Measurements from ENCODE around the gene OR10A4. TPM values are rescaled to one million over a fixed set of nuclear protein-coding genes. Genes with fewer than 3 reads are reported as not detected.

OR10A4 gene, protein sequence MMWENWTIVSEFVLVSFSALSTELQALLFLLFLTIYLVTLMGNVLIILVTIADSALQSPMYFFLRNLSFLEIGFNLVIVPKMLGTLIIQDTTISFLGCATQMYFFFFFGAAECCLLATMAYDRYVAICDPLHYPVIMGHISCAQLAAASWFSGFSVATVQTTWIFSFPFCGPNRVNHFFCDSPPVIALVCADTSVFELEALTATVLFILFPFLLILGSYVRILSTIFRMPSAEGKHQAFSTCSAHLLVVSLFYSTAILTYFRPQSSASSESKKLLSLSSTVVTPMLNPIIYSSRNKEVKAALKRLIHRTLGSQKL
- not detected in 2 replicates for total RNA-seq (2016; rRNA removed; fragmentation: Illumina TruSeq; extraction: Trizol)
- not detected in 2 replicates for total RNA-seq (2016; cell fraction: cytosol; rRNA removed; fragmentation: Illumina TruSeq; extraction: Trizol; ENCODE audit: low read depth)
- not detected in 2 replicates for total RNA-seq (2016; cell fraction: insoluble cytoplasmic fraction; rRNA removed; fragmentation: Illumina TruSeq; extraction: Trizol)
- not detected in 2 replicates for total RNA-seq (2016; cell fraction: membrane; rRNA removed; fragmentation: Illumina TruSeq; extraction: Trizol)
- not detected in 2 replicates for total RNA-seq (2016; cell fraction: nucleus; rRNA removed; fragmentation: Illumina TruSeq; extraction: Trizol)
- polyA plus RNA-seq (2011; rRNA removed) = not detected in 2 replicates
- not detected in 2 replicates for polyA plus RNA-seq (2011; cell fraction: cytosol; rRNA removed)
- polyA plus RNA-seq (2011; cell fraction: nucleus; rRNA removed) = not detected in 2 replicates
- not detected in 2 replicates for polyA plus RNA-seq (2012)
- polyA plus RNA-seq (2016; cell fraction: cytosol; fragmentation: Illumina TruSeq; extraction: Trizol; ENCODE audit: low read depth) = not detected in 2 replicates
- polyA plus RNA-seq (2016; cell fraction: insoluble cytoplasmic fraction; fragmentation: Illumina TruSeq; extraction: Trizol; ENCODE audit: low read depth) = not detected in 2 replicates
- not detected in 2 replicates for polyA plus RNA-seq (2016; cell fraction: membrane; fragmentation: Illumina TruSeq; extraction: Trizol; ENCODE audit: low read depth)
- not detected in 2 replicates for polyA plus RNA-seq (2016; cell fraction: nucleus; fragmentation: Illumina TruSeq; extraction: Trizol; ENCODE audit: insufficient read depth, low read depth)
- not detected in 2 replicates for polyA minus RNA-seq (2011; rRNA and poly(A)+ RNA removed; ENCODE audit: low replicate concordance)
- polyA minus RNA-seq (2011; cell fraction: cytosol; rRNA and poly(A)+ RNA removed) = not detected in 2 replicates
- polyA minus RNA-seq (2011; cell fraction: nucleus; rRNA and poly(A)+ RNA removed) = not detected in 2 replicates
- not detected for Bru-seq, nascent RNA
- BruChase-seq, experiment 1, labeled RNA remaining after a 6-hour chase = not detected
- not detected for BruChase-seq, experiment 2, labeled RNA remaining after a 2-hour chase
- long read RNA-seq, experiment 1 = 0 reads
- long read RNA-seq, experiment 2 = 0 reads

DNA sequence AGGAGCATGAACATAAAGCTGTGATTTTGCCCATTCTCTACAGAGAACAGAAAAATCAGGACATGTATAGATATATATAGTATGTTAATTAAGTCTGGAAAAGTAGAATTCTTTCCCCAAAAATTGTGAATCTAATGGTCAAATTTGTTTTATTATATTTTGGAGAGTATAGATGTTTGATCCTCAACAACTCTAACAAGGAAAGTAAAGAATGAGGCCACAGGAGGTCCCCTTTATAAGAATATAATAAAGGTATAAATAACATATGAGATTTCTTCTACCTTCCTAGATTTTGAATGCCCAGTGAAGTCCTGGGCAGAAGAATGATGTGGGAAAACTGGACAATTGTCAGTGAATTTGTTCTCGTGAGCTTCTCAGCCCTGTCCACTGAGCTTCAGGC lies at the start of gene OR10A4:
Gene OR10A4, plus strand, starts transcription at position 301 of the 400 bp plus-strand sequence. Its CDS starts 23 bp downstream, at position 324.
- 0% methylated on average over 1 of the region's 1 CpG for WGBS (ENCODE audit: low lambda C conversion rate)
- no peaks in the 10 kb centered on the region for H3K9me3 ChIP-seq (ENCODE audit: low read length)
- H3K79me2 ChIP-seq (ENCODE audit: insufficient read depth, low read length) = no peaks in the 10 kb centered on the region
- no peaks in the 10 kb centered on the region for H4K20me1 ChIP-seq (ENCODE audit: insufficient read depth, low read length)
- in situ Hi-C loops (cut with HindIII; ENCODE audit: extremely low pct_ligation_motif_present, low pct_unique_long_range_greater_than_20kb) = no loop called here
- H3K27ac ChIP-seq (ENCODE audit: extremely low read length, insufficient read depth, low read length) = no peak within 1 kb of the TSS
- DNase-seq (ENCODE audit: low spot score) (no peak), ATAC-seq (no peak), FAIRE-seq (no peak)
- ChIA-PET CTCF (ENCODE audit: low intra/inter-chr PET ratio, low total read pairs) (no interaction called here), POLR2A (no interaction called here)
- H3K4me1 ChIP-seq (ENCODE audit: insufficient read depth, low read length) = no peaks in the 10 kb centered on the region
- no peak within 1 kb of the TSS for H3K4me3 ChIP-seq (replicated peaks in 1 of 3; ENCODE audit: insufficient read depth in 1 of 3, low read depth in 2 of 3, low read length in 3 of 3)
- H3K9ac ChIP-seq (ENCODE audit: insufficient read depth, low read depth, low read length) = no peak within 1 kb of the TSS
- intact Hi-C loops (cut with micrococcal nuclease; ENCODE audit: unreplicated experiment) = no loop called here
- no peaks in the 10 kb centered on the region for H3K36me3 ChIP-seq (replicated peaks in 1 of 2; ENCODE audit: control insufficient read depth in 1 of 2, insufficient read depth in 2 of 2, low read length in 2 of 2)
- TF ChIP-seq, protein P1, sequence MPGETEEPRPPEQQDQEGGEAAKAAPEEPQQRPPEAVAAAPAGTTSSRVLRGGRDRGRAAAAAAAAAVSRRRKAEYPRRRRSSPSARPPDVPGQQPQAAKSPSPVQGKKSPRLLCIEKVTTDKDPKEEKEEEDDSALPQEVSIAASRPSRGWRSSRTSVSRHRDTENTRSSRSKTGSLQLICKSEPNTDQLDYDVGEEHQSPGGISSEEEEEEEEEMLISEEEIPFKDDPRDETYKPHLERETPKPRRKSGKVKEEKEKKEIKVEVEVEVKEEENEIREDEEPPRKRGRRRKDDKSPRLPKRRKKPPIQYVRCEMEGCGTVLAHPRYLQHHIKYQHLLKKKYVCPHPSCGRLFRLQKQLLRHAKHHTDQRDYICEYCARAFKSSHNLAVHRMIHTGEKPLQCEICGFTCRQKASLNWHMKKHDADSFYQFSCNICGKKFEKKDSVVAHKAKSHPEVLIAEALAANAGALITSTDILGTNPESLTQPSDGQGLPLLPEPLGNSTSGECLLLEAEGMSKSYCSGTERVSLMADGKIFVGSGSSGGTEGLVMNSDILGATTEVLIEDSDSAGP (CRISPR knock-in tag; IDR thresholded peaks at IDR 0.05; ENCODE audit: borderline replicate concordance) = no peak
- no peak for TF ChIP-seq MEF2D (CRISPR knock-in tag; IDR thresholded peaks at IDR 0.05)
- no peak for TF ChIP-seq FOSL2 (CRISPR knock-in tag; IDR thresholded peaks at IDR 0.05)
- TF ChIP-seq, protein P2, sequence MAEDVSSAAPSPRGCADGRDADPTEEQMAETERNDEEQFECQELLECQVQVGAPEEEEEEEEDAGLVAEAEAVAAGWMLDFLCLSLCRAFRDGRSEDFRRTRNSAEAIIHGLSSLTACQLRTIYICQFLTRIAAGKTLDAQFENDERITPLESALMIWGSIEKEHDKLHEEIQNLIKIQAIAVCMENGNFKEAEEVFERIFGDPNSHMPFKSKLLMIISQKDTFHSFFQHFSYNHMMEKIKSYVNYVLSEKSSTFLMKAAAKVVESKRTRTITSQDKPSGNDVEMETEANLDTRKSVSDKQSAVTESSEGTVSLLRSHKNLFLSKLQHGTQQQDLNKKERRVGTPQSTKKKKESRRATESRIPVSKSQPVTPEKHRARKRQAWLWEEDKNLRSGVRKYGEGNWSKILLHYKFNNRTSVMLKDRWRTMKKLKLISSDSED (CRISPR knock-in tag; IDR thresholded peaks at IDR 0.05) = no peak
- TF ChIP-seq FOXO1 (CRISPR knock-in tag; IDR thresholded peaks at IDR 0.05) = no peak
- no peak for TF ChIP-seq ZNF205 (CRISPR knock-in tag; IDR thresholded peaks at IDR 0.05)
- TF ChIP-seq SUZ12 (IDR thresholded peaks at IDR 0.05; ENCODE audit: low read depth, low read length) = no peak
- no TSS peak for BruUV-seq (replicated peaks)
- no peak within 1 kb of the TSS for H3K4me2 ChIP-seq (ENCODE audit: low read depth, low read length)
- no peaks in the 10 kb centered on the region for H3K27me3 ChIP-seq (ENCODE audit: control insufficient read depth in 1 of 2, insufficient read depth in 2 of 2, low read length in 2 of 2)
- no peak within 1 kb of the TSS for H2AFZ ChIP-seq (ENCODE audit: low read length)

All from HepG2 (cell line).